ENCODE measurements around the gene BCR. TPM values are rescaled to one million over a fixed set of nuclear protein-coding genes. Genes with fewer than 3 reads are reported as not detected.

BCR gene
- total and polyA plus RNA-seq, 2 of the 8 experiments (the other 6 are each of a cell fraction or from before 2014, with no cell fraction given), result 66.7 to 130 TPM

DNA sequence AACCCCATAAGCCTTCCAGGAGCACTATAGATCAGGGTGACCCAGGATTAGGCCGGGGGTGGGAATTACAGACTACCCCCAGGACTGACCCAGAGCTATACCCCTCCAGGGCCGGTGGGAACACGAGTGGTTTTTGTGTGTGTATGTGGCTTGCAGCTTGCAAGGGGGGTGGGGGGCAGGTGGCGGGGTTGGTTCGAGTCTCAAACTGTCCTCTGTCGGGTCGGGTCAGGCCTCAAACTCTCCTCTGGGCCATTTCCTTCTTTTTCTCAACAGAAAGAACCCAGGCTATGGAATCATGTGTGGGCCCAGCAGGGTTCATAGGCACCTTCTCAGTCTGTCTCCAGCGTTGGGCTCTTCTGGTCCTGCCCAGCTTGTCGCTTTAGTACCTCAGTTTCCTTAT is 58.4 kb downstream of the BCR start:
- Histone ChIP-seq H3K79me1 (ENCODE audit: low read depth, low read length) (peaks cover 26% of the 10 kb centered on the region), H3K56ac (replicated peaks; ENCODE audit: insufficient read length, low read depth, low read length) (no peak overlapping the region), H2AFZ (ENCODE audit: low read length) (no peak overlapping the region), H2AK5ac (ENCODE audit: low read depth, low read length) (peak overlapping the region; percentile 75; the same call in 1 of the 2 replicates), H3K4me1 (replicated peaks in 1 of 4; ENCODE audit: control insufficient read depth in 3 of 4, insufficient read depth in 4 of 4, low read length in 3 of 4) (peaks cover 22 to 45% (median 33%) of the 10 kb centered on the region in 4 experiments), H3K27ac (ENCODE audit: low read depth, low read length) (no peak overlapping the region), H3K4me2 (ENCODE audit: insufficient read depth in 1 of 2, low read depth in 2 of 2, low read length in 2 of 2) (no peak overlapping the region), H3K18ac (ENCODE audit: extremely low read depth, low read length) (no peak overlapping the region), H4K20me1 (replicated peaks in 1 of 2; ENCODE audit: control insufficient read depth in 1 of 2, insufficient read depth in 2 of 2, low read length in 2 of 2) (peaks cover 12 to 16% of the 10 kb centered on the region in 2 experiments), H3K4me3 (ENCODE audit: extremely low read depth in 1 of 4, insufficient read depth in 2 of 4, low read depth in 3 of 4, low read length in 4 of 4) (no peak overlapping the region), H3K23ac (ENCODE audit: insufficient read length) (no peak overlapping the region), H3K9ac (replicated peaks in 1 of 4; ENCODE audit: extremely low read depth in 1 of 4, low read depth in 3 of 4, low read length in 3 of 4) (no peak overlapping the region), H3K27me3 (replicated peaks in 1 of 4; ENCODE audit: control insufficient read depth in 3 of 4, extremely low read depth in 1 of 4, insufficient read depth in 3 of 4, low read length in 3 of 4) (no peaks in the 10 kb centered on the region), H4K91ac (replicated peaks; ENCODE audit: insufficient read length, low read length) (peak overlapping the region; percentile 10), H3K4ac (replicated peaks; ENCODE audit: insufficient read length, low read depth, low read length) (no peak overlapping the region), H3K9me3 (ENCODE audit: insufficient read depth in 2 of 2, low read depth in 1 of 2, low read length in 1 of 2) (no peaks in the 10 kb centered on the region; a peak in 1 of 4 replicates), H4K8ac (ENCODE audit: extremely low read depth, insufficient read depth, low read length) (no peak overlapping the region), H3K14ac (ENCODE audit: insufficient read length) (no peak overlapping the region), H2BK120ac (replicated peaks; ENCODE audit: low read depth, low read length) (no peak overlapping the region), H3K23me2 (ENCODE audit: low read depth, low read length) (peaks cover 9% of the 10 kb centered on the region; the same call in 1 of the 2 replicates), H3K79me2 (ENCODE audit: control insufficient read depth in 1 of 2, insufficient read depth in 2 of 2, low read length in 2 of 2) (peaks cover 33 to 77% of the 10 kb centered on the region in 2 experiments), H2BK20ac (ENCODE audit: low read length) (peak overlapping the region; percentile 83), H2BK12ac (ENCODE audit: low read depth, low read length) (no peak overlapping the region), H3K36me3 (ENCODE audit: control insufficient read depth in 2 of 4, insufficient read depth in 4 of 4, low read length in 3 of 4) (no peaks in the 10 kb centered on the region; a peak in 1 of 8 replicates), H4K5ac (ENCODE audit: insufficient read length, low read depth, low read length) (no peak overlapping the region), H2BK15ac (ENCODE audit: low read length) (0 out of 2 replicates have a peak overlapping the region, but pooled peaks have one; percentile 53), H2BK5ac (ENCODE audit: low read depth, low read length) (0 out of 2 replicates have a peak overlapping the region, but pooled peaks have one; percentile 55)
- WGBS, 2 experiments (ENCODE audit: extremely low coverage in 1 of 2, insufficient coverage in 1 of 2, insufficient read length in 1 of 2, insufficient replicate concordance in 2 of 2, low coverage in 1 of 2, low lambda C conversion rate in 2 of 2, missing lambda C conversion rate in 1 of 2), result 87% methylated on average over 9 of the region's 9 CpGs; no CpG with 5 or more reads in 1 of the 2 experiments
- FAIRE-seq (no peak), DNase-seq (ENCODE audit: low read depth in 1 of 2, low spot score in 2 of 2) (no peak)
- POLR2A ChIA-PET (ENCODE audit: partially characterized antibody), result no interaction called here
- CTCF ChIA-PET (ENCODE audit: partially characterized antibody), result interaction anchor here (0.8 to 3.0 kb wide), 4 partner anchors 13 to 58 kb away, joined by 3 to 14 read pairs (median 4); partner anchors contain the start of gene BCR
- no peak for TF ChIP-seq MAFK (IDR thresholded peaks at IDR 0.05; ENCODE audit: low read depth, low read length)
- no peak for TF ChIP-seq BRCA1 (IDR thresholded peaks at IDR 0.05; ENCODE audit: low read depth, low read length)
- no peak for TF ChIP-seq JUND (IDR thresholded peaks at IDR 0.05; ENCODE audit: low read length)

Data from H1 (cell line).